Endometrium (tissue), 2 donors: ENCODE data around the gene NXPH3.

Experiments used
- FAIRE-seq: peaks from 2 replicates; lab custom pipeline; 2012; peaks lifted over from hg19 to GRCh38; lab: Jason Lieb, UNC
- donor health status: control.
- donor health status: control.

NXPH3 gene

GRCh38 chr17:49576088-49576916 lies 631 bp downstream of the NXPH3 start:
- no peak for FAIRE-seq

- FAIRE-seq, result no peak
Observed at GRCh38 chr17:49576917-49577649, 1.4 kb downstream of the NXPH3 start.

GRCh38 chr17:49577650-49577934 lies 1.9 kb downstream of the NXPH3 start:
- FAIRE-seq, result no peak

- no peak for FAIRE-seq
Observed at GRCh38 chr17:49577963-49578362, 2.3 kb downstream of the NXPH3 start.

GRCh38 chr17:49578414-49578813 lies 2.7 kb downstream of the NXPH3 start:
- no peak for FAIRE-seq

GRCh38 chr17:49578952-49579500 lies 3.4 kb downstream of the NXPH3 start:
- no peak for FAIRE-seq

GRCh38 chr17:49579522-49579921 lies 3.9 kb downstream of the NXPH3 start:
- FAIRE-seq, result no peak

GRCh38 chr17:49580055-49580721 lies 4.5 kb downstream of the NXPH3 start:
- FAIRE-seq, result no peak

- FAIRE-seq, result no peak
Observed at GRCh38 chr17:49580981-49581647, 5.4 kb downstream of the NXPH3 start.

GRCh38 chr17:49581648-49581998 lies 6.0 kb downstream of the NXPH3 start:
- FAIRE-seq, result no peak

GRCh38 chr17:49582055-49582722 lies 6.5 kb downstream of the NXPH3 start:
- FAIRE-seq, result no peak

GRCh38 chr17:49582789-49583188 lies 7.1 kb downstream of the NXPH3 start:
- no peak for FAIRE-seq

- FAIRE-seq, result no peak
Observed at GRCh38 chr17:49583226-49583625, 7.6 kb downstream of the NXPH3 start.

GRCh38 chr17:49583889-49584288 lies 8.2 kb downstream of the NXPH3 start:
- no peak for FAIRE-seq

GRCh38 chr17:49585422-49586027 lies 9.9 kb downstream of the NXPH3 start:
- no peak for FAIRE-seq

GRCh38 chr17:49587366-49588073 lies 11.8 kb downstream of the NXPH3 start:
- FAIRE-seq, result no peak

- no peak for FAIRE-seq
Observed at GRCh38 chr17:49588312-49588711, 12.6 kb downstream of the NXPH3 start.

- no peak for FAIRE-seq
Observed at GRCh38 chr17:49588726-49589576, 13.3 kb downstream of the NXPH3 start.

- no peak for FAIRE-seq
Observed at GRCh38 chr17:49589577-49589927, 13.9 kb downstream of the NXPH3 start.

- no peak for FAIRE-seq
Observed at GRCh38 chr17:49590874-49591273, 15.2 kb downstream of the NXPH3 start.
